Right lobe of liver (tissue), 4 donors: Measurements from ENCODE around the gene ERBB4.

ENCODE experiments used
- CTCF ChIP-seq, 4 donors: fragments of 200-600 bp in 3 of 4; fragments of 450-650 bp in 1 of 4; IDR thresholded peaks; one replicate each; pipeline versions ENCODE4 v1.5.1 to v1.8.0; 2016 to 2022; ENCODE audit warnings: antibody characterized with exemption in 4 of 4, mild to moderate bottlenecking in 2 of 4
- POLR2A ChIP-seq: fragments of 450-650 bp; IDR thresholded peaks from one replicate; pipeline ENCODE4 v1.6.1; 2017; ENCODE audit warnings: antibody characterized with exemption, mild to moderate bottlenecking
- donor health status: DM: no; HTN: no; CAD: no.
- donor health status: DM: no; HTN: no; CAD: no.
- donor health status: DM: no; HTN: yes; CAD: no.

- TF ChIP-seq CTCF (IDR thresholded peaks at IDR 0.05): no peak
- TF ChIP-seq POLR2A: no peak
These were observed 702.9 kb downstream of the ERBB4 start for GRCh38 chr2:211835695-211836094.
